OCI-LY1 (cell line): Measurements from ENCODE around the gene LRRN4.

Experiments used
- H2AFZ ChIP-seq: fragments of 200-600 bp; sonication (generic), shearing (Covaris generic); 2 replicates; pipeline ENCODE4 v1.6.0; 2014; ENCODE audit warnings: antibody characterized with exemption, mild to moderate bottlenecking, low read length
- H3F3A ChIP-seq: fragments of 200-600 bp; sonication (generic), shearing (Covaris generic); 2 replicates; pipeline ENCODE4 v1.6.0; 2014; ENCODE audit warnings: mild to moderate bottlenecking, antibody characterized with exemption, low read length, moderate library complexity; ENCODE audit not compliant: insufficient read depth
- H3K27ac ChIP-seq: fragments of 200-600 bp; sonication (generic); 2 replicates; pipeline ENCODE4 v1.5.1; 2014; ENCODE audit warnings: low read length, mixed run types, mild to moderate bottlenecking, low read depth; ENCODE audit not compliant: poor library complexity, severe bottlenecking
- H3K27me3 ChIP-seq: fragments of 200-600 bp; sonication (generic); 2 replicates; pipeline ENCODE4 v1.6.0; 2014; ENCODE audit warnings: antibody characterized with exemption, mild to moderate bottlenecking, low read length, moderate library complexity; ENCODE audit not compliant: insufficient read depth
- H3K36me3 ChIP-seq: fragments of 200-600 bp; sonication (generic); 2 replicates; pipeline ENCODE4 v1.6.1; 2014; ENCODE audit warnings: mild to moderate bottlenecking, antibody characterized with exemption, low read length, moderate library complexity, mixed read lengths; ENCODE audit not compliant: insufficient read depth
- H3K4me1 ChIP-seq: fragments of 200-600 bp; sonication (generic); 2 replicates; pipeline ENCODE4 v1.5.1; 2014; ENCODE audit warnings: mild to moderate bottlenecking, low read length, moderate library complexity; ENCODE audit not compliant: insufficient read depth, severe bottlenecking
- H3K4me2 ChIP-seq: fragments of 200-600 bp; sonication (generic), shearing (Covaris generic); 2 replicates; pipeline ENCODE4 v1.6.1; 2014; ENCODE audit warnings: low read length
- H3K4me3 ChIP-seq: fragments of 200-600 bp; sonication (generic); 2 replicates; pipeline ENCODE4 v1.5.1; 2014; ENCODE audit warnings: low read length, low read depth, mild to moderate bottlenecking, mixed read lengths; ENCODE audit not compliant: poor library complexity, severe bottlenecking
- H3K79me2 ChIP-seq: fragments of 200-600 bp; shearing (Covaris generic); 2 replicates; pipeline ENCODE4 v1.6.1; 2016; ENCODE audit warnings: mixed run types, low read length, mixed read lengths; ENCODE audit not compliant: insufficient read depth
- H3K9ac ChIP-seq: fragments of 200-600 bp; sonication (generic), shearing (Covaris generic); 2 replicates; pipeline ENCODE4 v1.6.1; 2014; ENCODE audit warnings: mild to moderate bottlenecking, low read length, mixed read lengths
- H3K9me2 ChIP-seq: fragments of 200-600 bp; sonication (generic), shearing (Covaris generic); 2 replicates; pipeline ENCODE4 v1.6.1; 2014; ENCODE audit warnings: low read depth, mild to moderate bottlenecking, low read length, mixed read lengths
- H3K9me3 ChIP-seq: fragments of 200-600 bp; shearing (Covaris generic); 2 replicates; pipeline ENCODE4 v1.6.1; 2014; ENCODE audit warnings: low read length, mixed read lengths
- H4K20me1 ChIP-seq: fragments of 200-600 bp; sonication (generic), shearing (Covaris generic); 2 replicates; pipeline ENCODE4 v1.6.0; 2016; ENCODE audit warnings: mild to moderate bottlenecking, low read length; ENCODE audit not compliant: insufficient read depth
- EZH2 ChIP-seq: fragments of 200-600 bp; sonication (generic), shearing (Covaris generic); IDR thresholded peaks from 2 replicates; pipeline ENCODE4 v1.8.0; 2017; ENCODE audit warnings: borderline replicate concordance, mixed run types, mild to moderate bottlenecking, antibody characterized with exemption, low read length, moderate library complexity, mixed read lengths
- TF ChIP-seq, protein P1 (sequence below): fragments of 200-600 bp; sonication (generic), shearing (Covaris generic); IDR thresholded peaks from 2 replicates; pipeline ENCODE4 v1.5.1; 2017; ENCODE audit warnings: mild to moderate bottlenecking, antibody characterized with exemption, low read length, moderate library complexity, mixed read lengths

LRRN4 gene

GRCh38 chr20:6079016-6079415 is 25.2 kb upstream of the LRRN4 start:
- Histone ChIP-seq H3K36me3 (no peaks in the 10 kb centered on the region), H3K79me2 (no peaks in the 10 kb centered on the region), H3K9me2 (no peaks in the 10 kb centered on the region), H3K27me3 (peaks cover 5% of the 10 kb centered on the region; the same call in 1 of the 2 replicates), H4K20me1 (no peaks in the 10 kb centered on the region), H2AFZ (no peak overlapping the region), H3K27ac (no peak overlapping the region), H3F3A (no peaks in the 10 kb centered on the region), H3K4me2 (no peak overlapping the region), H3K9ac (no peak overlapping the region), H3K4me1 (no peaks in the 10 kb centered on the region), H3K4me3 (no peak overlapping the region), H3K9me3 (no peaks in the 10 kb centered on the region)
- no peak for TF ChIP-seq EZH2
- TF ChIP-seq, protein P1, sequence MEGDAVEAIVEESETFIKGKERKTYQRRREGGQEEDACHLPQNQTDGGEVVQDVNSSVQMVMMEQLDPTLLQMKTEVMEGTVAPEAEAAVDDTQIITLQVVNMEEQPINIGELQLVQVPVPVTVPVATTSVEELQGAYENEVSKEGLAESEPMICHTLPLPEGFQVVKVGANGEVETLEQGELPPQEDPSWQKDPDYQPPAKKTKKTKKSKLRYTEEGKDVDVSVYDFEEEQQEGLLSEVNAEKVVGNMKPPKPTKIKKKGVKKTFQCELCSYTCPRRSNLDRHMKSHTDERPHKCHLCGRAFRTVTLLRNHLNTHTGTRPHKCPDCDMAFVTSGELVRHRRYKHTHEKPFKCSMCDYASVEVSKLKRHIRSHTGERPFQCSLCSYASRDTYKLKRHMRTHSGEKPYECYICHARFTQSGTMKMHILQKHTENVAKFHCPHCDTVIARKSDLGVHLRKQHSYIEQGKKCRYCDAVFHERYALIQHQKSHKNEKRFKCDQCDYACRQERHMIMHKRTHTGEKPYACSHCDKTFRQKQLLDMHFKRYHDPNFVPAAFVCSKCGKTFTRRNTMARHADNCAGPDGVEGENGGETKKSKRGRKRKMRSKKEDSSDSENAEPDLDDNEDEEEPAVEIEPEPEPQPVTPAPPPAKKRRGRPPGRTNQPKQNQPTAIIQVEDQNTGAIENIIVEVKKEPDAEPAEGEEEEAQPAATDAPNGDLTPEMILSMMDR, result no peak

GRCh38 chr20:6075428-6076219 is 21.8 kb upstream of the LRRN4 start:
- Histone ChIP-seq H3K4me1 (no peaks in the 10 kb centered on the region), H4K20me1 (no peaks in the 10 kb centered on the region), H3K27ac (no peak overlapping the region), H3K4me3 (no peak overlapping the region), H3K79me2 (no peaks in the 10 kb centered on the region), H3K36me3 (no peaks in the 10 kb centered on the region), H3K9ac (no peak overlapping the region), H3F3A (no peaks in the 10 kb centered on the region), H2AFZ (no peak overlapping the region), H3K27me3 (peaks cover 5% of the 10 kb centered on the region; the same call in 1 of the 2 replicates), H3K9me2 (no peaks in the 10 kb centered on the region), H3K9me3 (no peaks in the 10 kb centered on the region), H3K4me2 (no peak overlapping the region)
- TF ChIP-seq EZH2, result no peak
- TF ChIP-seq, protein P1, result no peak

GRCh38 chr20:6074784-6075183 is 20.9 kb upstream of the LRRN4 start:
- TF ChIP-seq EZH2, result no peak
- TF ChIP-seq, protein P1, result no peak
- no peaks in the 10 kb centered on the region for H3F3A ChIP-seq
- H3K9me3 ChIP-seq, result no peaks in the 10 kb centered on the region
- H3K27me3 ChIP-seq, result peaks cover 5% of the 10 kb centered on the region; the same call in 1 of the 2 replicates
- no peaks in the 10 kb centered on the region for H3K9me2 ChIP-seq
- H3K4me1 ChIP-seq, result no peaks in the 10 kb centered on the region
- no peaks in the 10 kb centered on the region for H4K20me1 ChIP-seq
- no peak overlapping the region for H3K4me2 ChIP-seq
- H3K79me2 ChIP-seq, result no peaks in the 10 kb centered on the region
- no peak overlapping the region for H3K4me3 ChIP-seq
- no peak overlapping the region for H3K27ac ChIP-seq
- no peak overlapping the region for H3K9ac ChIP-seq
- H2AFZ ChIP-seq, result no peak overlapping the region
- H3K36me3 ChIP-seq, result no peaks in the 10 kb centered on the region
